GM18502 (cell line): ENCODE results near the gene CLEC2L.

Experiments
- ATAC-seq: cut with Tn5 transposase; IDR thresholded peaks from one replicate; pipeline ENCODE4 v1.9.1; 2021; ENCODE audit warnings: mild to moderate bottlenecking; ENCODE audit not compliant: unreplicated experiment, poor library complexity

Gene CLEC2L

GRCh38 chr7:139523199-139523941 lies at the start of gene CLEC2L:
Gene CLEC2L, plus strand, starts transcription at chr7:139523685. Its CDS starts 243 bp downstream, at chr7:139523928.
- ATAC-seq: no peak

- no peak for ATAC-seq
Measured at GRCh38 chr7:139476139-139476538, 47.3 kb upstream of the CLEC2L start.

GRCh38 chr7:139476891-139477290 lies 46.6 kb upstream of the CLEC2L start:
- ATAC-seq: no peak

- no peak for ATAC-seq
Measured at GRCh38 chr7:139479620-139480019, 43.9 kb upstream of the CLEC2L start.

GRCh38 chr7:139481364-139481763 lies 42.1 kb upstream of the CLEC2L start:
- ATAC-seq: no peak

GRCh38 chr7:139482122-139482521 lies 41.4 kb upstream of the CLEC2L start:
- ATAC-seq: no peak

GRCh38 chr7:139482662-139483466 lies 40.6 kb upstream of the CLEC2L start:
- ATAC-seq: peak; percentile 33

- ATAC-seq: no peak
Measured at GRCh38 chr7:139487366-139488080, 36.0 kb upstream of the CLEC2L start.

GRCh38 chr7:139488810-139489209 lies 34.7 kb upstream of the CLEC2L start:
- ATAC-seq: no peak

- no peak for ATAC-seq
Measured at GRCh38 chr7:139490130-139490529, 33.4 kb upstream of the CLEC2L start.

GRCh38 chr7:139492293-139492692 lies 31.2 kb upstream of the CLEC2L start:
- no peak for ATAC-seq

- ATAC-seq: peak; percentile 89
Measured at GRCh38 chr7:139494835-139495579, 28.5 kb upstream of the CLEC2L start.

GRCh38 chr7:139495580-139496125 lies 27.8 kb upstream of the CLEC2L start:
- peak; percentile 10 for ATAC-seq

- ATAC-seq: no peak
Measured at GRCh38 chr7:139496528-139496927, 27.0 kb upstream of the CLEC2L start.

GRCh38 chr7:139500770-139501138 lies 22.7 kb upstream of the CLEC2L start:
- no peak for ATAC-seq

GRCh38 chr7:139502226-139502625 lies 21.3 kb upstream of the CLEC2L start:
- ATAC-seq: no peak

- ATAC-seq: no peak
Measured at GRCh38 chr7:139505563-139505962, 17.9 kb upstream of the CLEC2L start.

- ATAC-seq: no peak
Measured at GRCh38 chr7:139509535-139509934, 13.9 kb upstream of the CLEC2L start.

- no peak for ATAC-seq
Measured at GRCh38 chr7:139511315-139511714, 12.2 kb upstream of the CLEC2L start.

GRCh38 chr7:139515266-139515665 lies 8.2 kb upstream of the CLEC2L start:
- no peak for ATAC-seq
